Duodenal mucosa (tissue), 2 donors: ENCODE measurements around the gene ZNF418.

Source experiments
- H3K27ac ChIP-seq: one replicate; pipeline ENCODE4 v1.7.0; 2013; ENCODE audit warnings: low read depth, low read length
- H3K27me3 ChIP-seq, 2 donors: one replicate each; pipeline ENCODE4 v1.7.0; 2013; ENCODE audit warnings: low read length in 2 of 2, control low read depth in 1 of 2; ENCODE audit not compliant: insufficient read depth in 2 of 2, control insufficient read depth in 1 of 2
- H3K36me3 ChIP-seq, 2 donors: one replicate each; pipeline ENCODE4 v1.7.0; 2013; ENCODE audit warnings: low read length in 2 of 2, control low read depth in 1 of 2; ENCODE audit not compliant: insufficient read depth in 2 of 2, control insufficient read depth in 1 of 2
- H3K4me1 ChIP-seq, 2 donors: one replicate each; pipeline ENCODE4 v1.7.0; 2013; ENCODE audit warnings: low read length in 2 of 2, control low read depth in 1 of 2; ENCODE audit not compliant: insufficient read depth in 2 of 2, control insufficient read depth in 1 of 2
- H3K4me3 ChIP-seq, 2 donors: one replicate each; pipeline ENCODE4 v1.7.0; 2013; ENCODE audit warnings: low read length in 2 of 2, low read depth in 1 of 2
- H3K9ac ChIP-seq, 2 donors: one replicate each; pipeline ENCODE4 v1.7.0; 2013; ENCODE audit warnings: low read length in 2 of 2, low read depth in 1 of 2
- H3K9me3 ChIP-seq, 2 donors: one replicate each; pipeline ENCODE4 v1.7.0; 2013; ENCODE audit warnings: low read length in 2 of 2, control low read depth in 1 of 2; ENCODE audit not compliant: control insufficient read depth in 1 of 2

Gene ZNF418

GRCh38 chr19:57934820-57935665, at the start of gene ZNF418:
ZNF418 (minus strand) TSS chr19:57935402; CDS start chr19:57933822, 1,580 bp downstream.
- no peaks in the 10 kb centered on the region for H3K4me1 ChIP-seq
- H3K27ac ChIP-seq, result no peak within 1 kb of the TSS
- peak within 1 kb of the TSS; percentile 42 to 60 for H3K9ac ChIP-seq
- peaks cover 14 to 16% of the 10 kb centered on the region in 2 donors for H3K36me3 ChIP-seq
- peak within 1 kb of the TSS; percentile 49 to 76 for H3K4me3 ChIP-seq
- peaks cover 47 to 53% of the 10 kb centered on the region in 2 donors for H3K9me3 ChIP-seq
- no peaks in the 10 kb centered on the region for H3K27me3 ChIP-seq

- Histone ChIP-seq H3K36me3 (peaks cover 57 to 61% of the 10 kb centered on the region in 2 donors), H3K4me3 (peak overlapping the region; percentile 32 to 36), H3K9me3 (peaks cover 92 to 98% of the 10 kb centered on the region in 2 donors), H3K27me3 (no peaks in the 10 kb centered on the region), H3K4me1 (no peaks in the 10 kb centered on the region), H3K27ac (no peak overlapping the region), H3K9ac (no peak overlapping the region)
Measured at GRCh38 chr19:57978586-57979289, 43.5 kb upstream of the ZNF418 start.

- Histone ChIP-seq H3K4me3 (peak within 1 kb of the TSS in 1 of 2 donors; percentile 52), H3K27ac (no peak within 1 kb of the TSS), H3K36me3 (peaks cover 19 to 24% of the 10 kb centered on the region in 2 donors), H3K4me1 (no peaks in the 10 kb centered on the region), H3K27me3 (no peaks in the 10 kb centered on the region), H3K9ac (no peak within 1 kb of the TSS), H3K9me3 (peaks cover 81 to 82% of the 10 kb centered on the region in 2 donors)
Measured at GRCh38 chr19:57974434-57974833, 39.2 kb upstream of the ZNF418 start, which contains the start of gene C19orf18. C19orf18 (minus strand) TSS chr19:57974534; CDS start chr19:57974432, 102 bp downstream.

DNA sequence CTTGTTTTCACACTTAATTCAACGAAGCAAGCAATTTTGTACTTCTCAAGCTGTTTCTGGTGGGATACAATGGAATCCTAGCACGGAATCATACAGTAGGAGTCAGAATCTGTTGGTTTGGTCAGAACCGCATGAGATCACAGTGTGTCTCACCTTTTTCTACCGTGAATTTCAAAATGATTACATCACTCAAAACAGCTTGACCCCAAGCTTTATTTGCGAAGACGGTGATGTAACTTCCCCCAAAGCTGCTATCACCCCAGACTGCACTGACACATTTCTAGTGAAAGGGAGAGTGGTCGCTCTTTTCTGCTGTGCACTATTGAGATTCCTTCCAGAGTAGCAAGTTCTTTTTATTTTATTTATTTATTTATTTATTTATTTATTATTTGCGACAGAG, 29.6 kb upstream of the ZNF418 start:
- peaks cover 26 to 40% of the 10 kb centered on the region in 2 donors for H3K9me3 ChIP-seq
- H3K9ac ChIP-seq, result no peak overlapping the region
- no peak overlapping the region for H3K4me3 ChIP-seq
- no peaks in the 10 kb centered on the region for H3K4me1 ChIP-seq
- no peaks in the 10 kb centered on the region for H3K27me3 ChIP-seq
- no peaks in the 10 kb centered on the region for H3K36me3 ChIP-seq
- H3K27ac ChIP-seq, result no peak overlapping the region

DNA sequence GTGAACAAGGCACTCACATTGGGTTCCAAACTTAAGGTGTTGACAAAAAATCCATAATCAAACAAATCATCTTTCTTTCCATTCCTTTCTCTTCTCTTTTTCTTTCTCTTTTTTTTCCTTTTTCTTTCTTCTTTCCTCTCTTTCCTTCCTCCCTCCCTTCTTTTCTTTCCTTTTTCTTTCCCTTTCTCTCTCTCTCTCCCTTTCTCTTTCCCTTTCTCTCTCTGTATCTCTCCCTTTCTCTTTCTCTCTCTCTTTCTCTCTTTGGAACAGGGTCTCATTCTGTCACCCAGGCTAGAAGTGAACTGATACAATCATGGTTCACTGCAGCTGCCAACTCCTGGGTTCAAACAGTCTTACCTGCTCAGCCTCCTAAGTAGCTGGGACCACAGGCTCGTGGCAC, 26.6 kb upstream of the ZNF418 start:
- Histone ChIP-seq H3K4me1 (no peaks in the 10 kb centered on the region), H3K9me3 (peaks cover 25 to 40% of the 10 kb centered on the region in 2 donors)

GRCh38 chr19:57954996-57955395, 19.8 kb upstream of the ZNF418 start:
- H3K36me3 ChIP-seq, result no peaks in the 10 kb centered on the region
- no peaks in the 10 kb centered on the region for H3K27me3 ChIP-seq
- no peak overlapping the region for H3K9ac ChIP-seq
- H3K4me1 ChIP-seq, result no peaks in the 10 kb centered on the region
- peaks cover 22 to 42% of the 10 kb centered on the region in 2 donors for H3K9me3 ChIP-seq
- no peak overlapping the region for H3K4me3 ChIP-seq
- no peak overlapping the region for H3K27ac ChIP-seq

More for the DNA sequence above, 26.6 kb upstream of the ZNF418 start:
- Histone ChIP-seq H3K27me3 (no peaks in the 10 kb centered on the region), H3K4me3 (no peak overlapping the region), H3K36me3 (no peaks in the 10 kb centered on the region), H3K27ac (no peak overlapping the region), H3K9ac (no peak overlapping the region)

DNA sequence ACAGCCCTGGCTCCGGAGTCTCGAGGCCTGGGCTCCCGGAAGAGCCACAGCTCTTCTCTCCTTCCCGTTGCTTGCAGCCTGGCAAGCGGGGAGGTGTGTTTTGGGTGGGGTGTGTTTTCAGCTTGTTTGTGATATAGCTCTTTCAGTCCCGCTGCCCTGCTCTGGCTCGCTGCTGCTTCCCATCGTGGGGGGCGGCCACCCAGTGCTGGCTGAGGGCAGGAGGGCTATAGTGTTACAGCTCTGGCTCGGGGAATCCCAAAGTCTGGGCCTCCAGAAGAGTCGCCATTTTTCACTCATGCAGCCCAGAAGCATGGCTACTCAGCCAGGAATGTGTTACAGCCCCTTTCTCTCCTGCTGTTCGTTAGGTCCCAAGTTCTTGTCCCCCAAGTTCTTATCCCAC, 14.5 kb upstream of the ZNF418 start:
- Histone ChIP-seq H3K9ac (no peak overlapping the region), H3K9me3 (peaks cover 29 to 41% of the 10 kb centered on the region in 2 donors), H3K27ac (no peak overlapping the region), H3K27me3 (no peaks in the 10 kb centered on the region), H3K4me3 (no peak overlapping the region), H3K4me1 (peaks cover 7 to 11% of the 10 kb centered on the region in 2 donors), H3K36me3 (peaks cover 4 to 9% of the 10 kb centered on the region in 2 donors)

GRCh38 chr19:57949296-57949695, 14.1 kb upstream of the ZNF418 start:
- Histone ChIP-seq H3K4me1 (peaks cover 7 to 11% of the 10 kb centered on the region in 2 donors), H3K4me3 (no peak overlapping the region)

DNA sequence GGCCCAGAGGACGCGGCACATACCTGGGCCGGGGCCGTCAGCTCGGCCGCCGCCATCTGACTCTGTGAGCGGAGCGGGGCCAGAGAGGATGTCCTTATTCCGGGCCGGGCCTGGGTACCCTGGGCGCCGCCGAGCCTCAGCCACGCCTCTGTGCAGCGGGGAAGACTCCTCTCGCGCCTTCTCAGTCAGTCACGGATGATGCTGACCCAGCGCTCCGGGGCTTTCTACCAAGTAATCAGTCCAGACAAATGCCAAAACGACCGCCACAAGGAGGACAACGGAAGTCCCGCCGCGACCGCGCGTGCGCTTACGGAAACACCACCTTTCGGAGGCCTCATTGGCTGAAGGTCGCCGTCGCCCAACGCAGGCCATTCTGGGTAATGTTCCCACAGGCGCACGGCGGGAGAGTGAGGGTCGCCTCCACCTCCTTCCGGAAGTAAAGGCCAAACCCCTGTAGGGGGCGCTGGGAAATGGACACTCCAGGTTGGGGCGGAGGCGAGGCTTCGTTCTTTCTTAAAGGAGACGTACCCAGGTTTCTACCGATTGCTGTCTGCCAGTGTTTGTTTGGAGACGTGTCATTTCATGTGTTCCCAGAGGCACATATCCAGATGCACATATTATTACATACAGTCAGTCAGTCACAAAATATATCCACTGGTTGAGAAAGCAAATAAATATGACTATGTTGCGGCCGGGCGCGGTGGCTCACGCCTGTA, 12.4 kb upstream of the ZNF418 start, which contains the start of gene ZNF256:
Gene ZNF256 (minus strand): TSS at position 288 of the 716 bp plus-strand sequence. CDS start 232 bp downstream, at position 56.
- peaks cover 37 to 47% of the 10 kb centered on the region in 2 donors for H3K9me3 ChIP-seq

More at GRCh38 chr19:57949296-57949695, 14.1 kb upstream of the ZNF418 start:
- no peaks in the 10 kb centered on the region for H3K27me3 ChIP-seq
- H3K36me3 ChIP-seq, result peaks cover 4 to 10% of the 10 kb centered on the region in 2 donors
- no peak overlapping the region for H3K27ac ChIP-seq
- H3K9me3 ChIP-seq, result peaks cover 29 to 41% of the 10 kb centered on the region in 2 donors
- H3K9ac ChIP-seq, result no peak overlapping the region

More for the DNA sequence above, 12.4 kb upstream of the ZNF418 start, which contains the start of gene ZNF256:
- peak within 1 kb of the TSS; percentile 78 to 97 for H3K4me3 ChIP-seq
- peak within 1 kb of the TSS; percentile 53 to 57 for H3K9ac ChIP-seq
- H3K27ac ChIP-seq, result peak within 1 kb of the TSS; percentile 34
- peaks cover 22 to 27% of the 10 kb centered on the region in 2 donors for H3K36me3 ChIP-seq
- H3K4me1 ChIP-seq, result peaks cover 7 to 11% of the 10 kb centered on the region in 2 donors
- no peaks in the 10 kb centered on the region for H3K27me3 ChIP-seq
